Activated T-cell treated with anti-CD3 and anti-CD28 coated beads, Interleukin-2, amount 50 U/mL, for 48 hours (primary cell): ENCODE measurements around the gene PADI1.

Experiments
- DNase-seq, 2 experiments: peaks; one replicate each; pipeline ENCODE4 v3.0.0-alpha.2; 2020

The PADI1 gene

DNA sequence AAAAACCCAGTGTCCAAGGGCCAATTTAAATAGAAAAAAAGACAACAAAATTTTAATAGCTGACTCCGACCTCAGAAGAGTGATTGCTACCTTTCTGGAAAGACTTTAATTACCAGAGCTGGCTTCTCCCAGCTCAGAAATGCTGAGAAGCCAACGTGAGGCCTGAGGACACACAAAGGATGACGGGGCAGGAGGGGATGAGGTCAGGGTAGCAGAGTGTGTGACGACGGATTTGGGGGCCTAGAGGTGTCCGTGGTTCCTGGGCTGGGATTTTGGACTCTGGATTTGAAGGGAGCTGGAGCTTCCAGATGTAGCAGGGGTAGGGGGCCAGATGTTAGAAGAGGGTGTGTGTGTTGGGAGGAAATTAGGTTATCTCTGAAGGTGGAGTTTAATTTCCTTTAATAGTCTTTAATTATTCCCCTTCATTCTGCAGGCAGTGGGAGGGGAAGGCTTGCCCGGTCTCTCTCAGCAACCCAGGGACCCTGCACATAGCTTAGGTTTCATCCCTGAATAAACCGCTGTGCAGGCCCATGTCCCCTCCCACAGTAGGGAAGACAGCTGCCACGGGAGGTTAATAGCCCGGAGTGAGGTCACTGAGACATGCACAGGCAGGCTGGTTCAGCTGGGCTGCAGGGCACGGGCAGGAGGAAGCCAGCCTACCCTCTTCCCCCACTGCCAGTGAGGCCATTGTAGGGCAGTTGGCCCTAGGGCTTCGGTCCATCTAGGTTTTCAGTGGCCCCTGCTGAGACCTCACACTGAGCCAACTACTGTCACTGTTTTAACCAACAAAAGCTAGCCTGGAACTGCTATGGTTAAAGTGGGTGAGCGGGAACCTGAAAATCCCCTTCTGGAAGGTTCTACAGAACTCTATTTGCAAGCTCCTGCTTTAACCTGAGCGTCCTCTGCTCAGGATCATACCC lies 40.2 kb downstream of the PADI1 start:
- no peak for DNase-seq

DNA sequence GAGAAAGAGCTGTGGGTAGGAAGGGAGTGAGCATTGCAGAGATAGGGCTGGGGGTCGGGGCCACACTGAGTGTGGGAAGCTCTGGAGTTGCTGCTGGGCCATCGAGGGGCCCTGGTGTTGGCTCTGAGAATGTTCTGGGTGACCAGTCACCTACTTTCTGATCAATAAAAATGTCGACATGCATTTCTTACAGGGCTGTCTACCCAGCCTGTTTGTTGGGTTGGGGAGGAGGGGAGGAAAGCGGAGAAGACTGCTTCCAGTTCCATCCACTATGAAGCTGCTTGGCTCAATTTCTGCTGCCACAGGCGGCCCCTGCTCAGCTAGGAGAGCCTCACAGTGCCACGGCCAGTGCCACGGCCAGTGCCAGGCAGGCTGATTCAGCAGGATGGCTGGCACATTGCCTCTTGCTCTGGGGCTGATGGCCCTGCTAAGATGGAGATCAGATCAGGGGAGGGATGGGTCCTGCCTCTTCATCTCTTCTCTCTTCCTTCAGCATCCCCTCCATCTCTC lies 40.9 kb downstream of the PADI1 start:
- no peak for DNase-seq

GRCh38 chr1:17246971-17247370 lies 42.0 kb downstream of the PADI1 start:
- no peak for DNase-seq

- no peak for DNase-seq
These were observed 43.9 kb downstream of the PADI1 start, which contains the start of gene PADI3 for GRCh38 chr1:17248781-17249180. Gene PADI3 (plus strand): TSS chr1:17249098. CDS start chr1:17249138, 40 bp downstream.

- DNase-seq: no peak
These were observed 45.7 kb downstream of the PADI1 start for GRCh38 chr1:17250601-17251000.

DNA sequence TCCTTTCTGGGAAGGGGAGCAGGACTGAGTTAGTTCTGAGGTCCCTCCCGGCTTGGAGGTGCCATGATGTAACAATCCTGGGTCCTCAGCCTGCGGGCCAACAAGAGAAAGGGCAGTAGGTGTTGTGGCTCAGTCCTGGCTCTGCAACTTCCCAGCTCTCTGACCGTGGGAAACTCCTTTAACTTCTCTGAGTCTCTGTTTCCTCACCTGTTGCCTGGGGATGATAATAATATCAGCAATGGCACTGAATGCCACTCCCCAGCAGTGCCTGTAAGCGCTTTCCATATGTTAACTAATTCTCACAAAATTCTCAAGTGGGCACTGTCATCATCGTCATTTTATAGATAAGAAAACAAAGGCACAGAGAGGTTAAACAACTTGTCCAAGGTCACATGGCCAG lies 46.3 kb downstream of the PADI1 start:
- no peak for DNase-seq

DNA sequence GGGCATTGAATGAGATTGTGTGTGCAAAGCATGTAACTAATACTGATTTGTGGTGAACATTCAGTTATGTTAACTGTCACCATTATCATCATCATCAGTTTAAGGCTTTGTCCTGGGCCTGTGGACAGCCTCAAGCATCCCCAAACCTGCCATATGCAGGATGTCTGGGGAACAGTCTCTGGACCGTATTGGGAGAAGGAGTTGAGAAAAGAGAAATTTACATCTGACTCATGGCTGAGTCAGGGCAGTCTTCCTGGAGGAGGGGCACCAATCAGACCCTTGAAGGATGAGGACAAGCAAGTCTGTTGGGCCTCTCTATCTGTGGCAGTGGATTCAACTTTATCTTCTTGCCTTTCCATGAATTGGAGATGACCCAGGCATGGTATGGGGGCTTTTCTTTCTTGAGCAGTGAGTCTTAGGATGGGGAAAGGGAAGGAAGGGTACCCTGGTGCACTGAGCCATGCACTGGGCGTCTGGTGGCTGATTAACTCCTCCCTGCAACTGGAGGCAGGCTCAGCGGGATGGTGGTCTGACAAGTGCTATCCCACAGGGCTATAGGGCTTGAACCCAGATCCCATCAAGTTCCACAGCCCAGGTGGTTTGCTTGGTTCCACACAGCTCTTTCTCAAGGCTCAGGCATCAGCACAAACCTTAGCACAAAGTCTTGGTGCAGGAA lies 46.9 kb downstream of the PADI1 start:
- no peak for DNase-seq

GRCh38 chr1:17255336-17255735 lies 50.4 kb downstream of the PADI1 start:
- no peak for DNase-seq

- no peak for DNase-seq
These were observed 53.3 kb downstream of the PADI1 start for GRCh38 chr1:17258116-17258757.

GRCh38 chr1:17258758-17259130 lies 53.8 kb downstream of the PADI1 start:
- DNase-seq: no peak

GRCh38 chr1:17259233-17259873 lies 54.4 kb downstream of the PADI1 start:
- no peak for DNase-seq

GRCh38 chr1:17260264-17260663 lies 55.3 kb downstream of the PADI1 start:
- DNase-seq: no peak

DNA sequence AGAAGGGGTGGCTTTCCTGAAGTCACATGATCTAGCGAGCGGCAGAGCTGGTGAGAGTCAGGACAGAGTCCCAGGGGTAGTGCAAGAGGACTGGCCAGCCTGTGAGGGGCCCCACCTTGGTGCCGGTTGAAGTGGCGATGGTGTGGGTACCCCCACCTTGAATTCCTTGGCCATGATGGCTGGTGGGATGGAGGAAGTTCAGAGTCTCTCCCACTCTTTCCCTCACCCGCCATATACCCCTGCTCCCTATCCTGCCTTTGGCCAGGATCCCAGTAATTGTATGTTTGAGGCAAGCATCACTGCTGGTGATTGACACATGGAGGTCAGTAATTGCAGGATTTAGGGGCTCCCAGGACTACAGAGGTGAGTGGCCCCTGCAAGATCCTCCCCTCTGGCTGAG lies 55.8 kb downstream of the PADI1 start:
- no peak for DNase-seq

- DNase-seq: no peak
These were observed 59.0 kb downstream of the PADI1 start for GRCh38 chr1:17263936-17264335.

DNA sequence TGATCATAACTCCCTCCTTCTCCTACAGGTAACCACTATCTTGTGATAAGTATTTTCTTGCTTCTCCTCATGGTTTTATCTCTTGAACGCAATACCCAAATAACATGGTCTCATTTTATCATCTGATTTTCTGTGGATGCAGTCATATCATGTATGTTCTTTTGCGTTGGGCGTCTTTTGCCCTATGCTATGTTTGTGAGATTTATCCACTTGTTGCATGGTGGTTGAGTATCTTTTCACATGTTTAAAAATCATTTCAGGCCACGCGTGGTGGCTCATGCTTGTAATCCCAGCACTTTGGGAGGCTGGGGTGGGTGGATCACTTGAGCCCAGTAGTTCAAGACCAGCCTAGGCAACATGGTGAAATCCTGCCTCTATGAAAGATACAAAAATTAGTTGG lies 59.5 kb downstream of the PADI1 start:
- no peak for DNase-seq

DNA sequence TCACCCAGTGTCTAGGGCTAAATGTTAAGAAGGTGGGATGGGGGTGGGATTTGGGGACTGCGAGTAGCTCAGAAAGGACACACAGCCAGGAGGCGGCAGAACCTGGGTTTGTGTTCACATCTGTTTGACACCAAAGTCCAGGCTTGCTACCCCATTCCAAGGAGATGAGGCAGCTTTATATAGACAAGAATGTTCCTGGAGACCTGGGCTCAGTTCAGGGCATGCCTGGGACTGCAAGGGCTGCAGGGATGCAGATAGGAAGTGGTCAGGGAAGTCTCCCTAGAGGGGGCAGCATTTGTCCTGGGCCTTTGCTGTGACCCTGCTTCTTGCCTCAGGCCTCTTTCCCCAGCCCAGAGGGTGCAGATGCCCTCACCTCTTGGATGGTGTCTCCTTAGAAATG lies 60.2 kb downstream of the PADI1 start:
- DNase-seq: no peak

GRCh38 chr1:17265950-17266349 lies 61.0 kb downstream of the PADI1 start:
- DNase-seq: no peak

- DNase-seq: no peak
These were observed 66.2 kb downstream of the PADI1 start for GRCh38 chr1:17270891-17271765.

- DNase-seq: no peak
These were observed 67.1 kb downstream of the PADI1 start for GRCh38 chr1:17272066-17272465.

DNA sequence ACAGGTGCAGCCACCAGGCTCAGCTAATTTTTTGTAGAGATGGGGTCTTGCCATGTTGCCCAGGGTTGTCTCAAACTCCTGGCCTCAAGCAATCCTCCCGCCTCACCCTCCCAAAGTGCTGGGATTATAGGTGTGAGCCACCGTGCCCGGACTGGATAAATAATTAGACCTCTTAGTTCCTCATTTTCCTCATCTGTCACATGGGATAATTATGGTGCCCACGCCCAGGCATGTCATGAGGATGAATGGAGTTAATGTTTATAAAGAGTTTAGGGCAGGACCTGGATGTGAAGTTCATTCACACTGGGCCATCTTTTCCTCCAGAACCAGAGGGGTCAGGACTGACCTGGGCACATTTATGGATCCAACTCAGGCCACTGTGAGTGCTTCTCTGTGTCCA lies 67.7 kb downstream of the PADI1 start:
- DNase-seq: no peak

- DNase-seq: no peak
These were observed 68.2 kb downstream of the PADI1 start for GRCh38 chr1:17273096-17273495.
